HG03558 (cell line): ENCODE results near the gene CCNY.

ENCODE experiments used
- ATAC-seq: cut with Tn5 transposase; IDR thresholded peaks from one replicate; pipeline ENCODE4 v1.9.1; 2021; ENCODE audit warnings: moderate number of reproducible peaks; ENCODE audit not compliant: unreplicated experiment; ENCODE audit errors: extremely low read depth

CCNY gene

GRCh38 chr10:35421553-35422178 is 85.4 kb downstream of the CCNY start:
- ATAC-seq: no peak

GRCh38 chr10:35422228-35422627 is 85.9 kb downstream of the CCNY start:
- no peak for ATAC-seq

GRCh38 chr10:35423505-35424306 is 87.4 kb downstream of the CCNY start:
- no peak for ATAC-seq

- no peak for ATAC-seq
Observed at GRCh38 chr10:35424680-35425285, 88.5 kb downstream of the CCNY start.

- ATAC-seq: no peak
Observed at GRCh38 chr10:35425595-35425994, 89.3 kb downstream of the CCNY start.

GRCh38 chr10:35426657-35427056 is 90.3 kb downstream of the CCNY start:
- no peak for ATAC-seq

GRCh38 chr10:35427543-35427942 is 91.2 kb downstream of the CCNY start:
- no peak for ATAC-seq

- ATAC-seq: no peak
Observed at GRCh38 chr10:35428521-35428920, 92.2 kb downstream of the CCNY start.

- no peak for ATAC-seq
Observed at GRCh38 chr10:35432781-35433338, 96.6 kb downstream of the CCNY start.

- ATAC-seq: no peak
Observed at GRCh38 chr10:35433851-35434426, 97.6 kb downstream of the CCNY start.

GRCh38 chr10:35434533-35434932 is 98.2 kb downstream of the CCNY start:
- no peak for ATAC-seq

- no peak for ATAC-seq
Observed at GRCh38 chr10:35435824-35436223, 99.5 kb downstream of the CCNY start.

- ATAC-seq: no peak
Observed at GRCh38 chr10:35437829-35438228, 101.5 kb downstream of the CCNY start.

GRCh38 chr10:35438718-35439571 is 102.6 kb downstream of the CCNY start:
- ATAC-seq: no peak

GRCh38 chr10:35440016-35440415 is 103.7 kb downstream of the CCNY start:
- no peak for ATAC-seq

- ATAC-seq: no peak
Observed at GRCh38 chr10:35442028-35442427, 105.7 kb downstream of the CCNY start.

GRCh38 chr10:35442592-35442991 is 106.3 kb downstream of the CCNY start:
- ATAC-seq: no peak

- no peak for ATAC-seq
Observed at GRCh38 chr10:35443858-35444257, 107.5 kb downstream of the CCNY start.

- no peak for ATAC-seq
Observed at GRCh38 chr10:35445150-35445884, 109.0 kb downstream of the CCNY start.
